PFSK-1 (cell line): ENCODE results near the gene C7orf57.

Experiments used
- REST ChIP-seq, 2 experiments: IDR thresholded peaks; 2 replicates each; pipeline versions ENCODE4 v1.6.1 to v1.8.0; 2011 to 2012; ENCODE audit warnings: low read depth in 2 of 2, low read length in 2 of 2, control low read depth in 1 of 2, inconsistent platforms in 1 of 2, mild to moderate bottlenecking in 1 of 2, moderate library complexity in 1 of 2; ENCODE audit not compliant: insufficient read depth in 1 of 2
- TAF1 ChIP-seq: IDR thresholded peaks from 2 replicates; pipeline ENCODE4 v1.6.1; 2012; ENCODE audit warnings: low read length, control low read depth, borderline replicate concordance; ENCODE audit not compliant: insufficient read depth

DNA sequence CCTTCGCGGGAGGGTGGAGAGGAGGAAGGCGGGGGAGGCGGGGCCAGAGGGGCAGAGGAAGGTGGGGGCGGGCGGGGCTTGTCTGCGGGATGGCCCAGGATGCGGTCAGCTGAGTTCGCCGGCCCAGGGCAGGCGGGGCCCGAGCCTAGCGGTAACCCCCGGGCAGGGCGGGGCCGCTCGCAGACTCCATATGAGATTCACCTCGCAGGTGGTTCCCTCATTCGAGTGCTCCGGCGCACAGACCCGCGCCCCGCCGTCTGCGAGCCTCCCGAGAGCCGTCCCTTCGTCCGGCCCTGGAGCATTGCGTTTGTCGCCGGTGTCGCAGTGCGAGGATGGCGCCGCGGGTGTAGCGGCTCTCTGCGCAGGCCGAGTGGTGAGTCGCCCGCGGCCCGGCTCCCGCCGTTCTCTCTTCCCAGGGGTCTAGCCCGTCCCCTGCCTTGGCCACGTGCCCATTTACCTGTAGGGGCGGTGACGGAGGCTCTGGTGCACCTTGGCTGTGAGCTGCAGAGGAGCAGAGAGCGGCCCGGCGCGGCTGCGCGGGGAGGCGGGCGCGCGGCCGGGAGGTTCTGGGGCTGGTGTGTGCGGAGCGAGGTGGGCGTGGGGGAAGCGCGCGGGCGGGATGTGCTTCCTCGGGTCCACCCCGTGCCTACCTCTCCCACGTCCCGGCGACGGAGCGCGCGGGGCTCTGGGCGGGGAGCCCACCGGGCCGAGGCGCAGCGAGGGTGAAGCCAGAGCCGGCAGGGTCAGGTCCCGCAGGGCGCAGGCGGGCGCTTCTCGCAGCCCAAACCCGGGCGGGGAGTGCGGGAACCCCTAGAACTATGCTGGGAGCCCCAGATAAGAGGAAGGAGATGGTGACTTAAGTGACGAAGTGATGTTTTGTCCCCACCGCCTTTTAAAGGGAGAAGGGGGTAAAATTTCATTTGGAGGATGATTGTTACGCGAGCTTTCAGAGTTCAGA, 54.0 kb downstream of the C7orf57 start, which contains the start of gene UPP1:
- TF ChIP-seq TAF1 (peak; percentile 75; the same call in 1 of the 2 replicates), REST (IDR thresholded peaks at IDR 0.05; ENCODE audit: insufficient read depth in 1 of 2, low read depth in 2 of 2, low read length in 2 of 2) (no peak)
